SK-MEL-5 (cell line): ENCODE measurements around the gene SPATA18. TPM values are rescaled to one million over a fixed set of nuclear protein-coding genes. Genes with fewer than 3 reads are reported as not detected.
A peak's percentile ranks its signal among the peaks of the same experiment; 100 is the strongest.

Experiments
- DNase-seq: peaks from one replicate; pipeline ENCODE4 v3.0.0-alpha.2; 2016; ENCODE audit warnings: low read depth, low spot score
- in situ Hi-C: cut with HindIII; loops from 2 replicates; pipeline ENCODE4 v1.10.0; 2016; ENCODE audit warnings: low sequenced_read_pairs, high pct_unique_total_duplicates, low pct_unique_long_range_greater_than_20kb
- total RNA-seq: library from RNA; depleted of rRNA; stranded (reverse); fragments of >200 nt; shearing (Covaris generic); gene quantifications from 2 replicates; pipeline ENCODE4 v1.2.3, GENCODE V29; 2014

SPATA18 gene
- total RNA-seq, 1 experiment from 2014 or later, result not detected

GRCh38 chr4:52094376-52095145 is 43.5 kb downstream of the SPATA18 start:
- in situ Hi-C loops, result no loop called here
- DNase-seq, result no peak

GRCh38 chr4:52095374-52095773 is 44.3 kb downstream of the SPATA18 start:
- in situ Hi-C loops, result no loop called here
- no peak for DNase-seq

GRCh38 chr4:52096048-52096447 is 44.9 kb downstream of the SPATA18 start:
- DNase-seq, result no peak

GRCh38 chr4:52098618-52099017 is 47.5 kb downstream of the SPATA18 start:
- DNase-seq, result no peak
- in situ Hi-C loops, result no loop called here

More at GRCh38 chr4:52096048-52096447, 44.9 kb downstream of the SPATA18 start:
- in situ Hi-C loops, result no loop called here

- in situ Hi-C loops, result no loop called here
- DNase-seq, result no peak
These were observed 48.9 kb downstream of the SPATA18 start for GRCh38 chr4:52099860-52100461.

- DNase-seq, result no peak
- in situ Hi-C loops, result no loop called here
These were observed 51.5 kb downstream of the SPATA18 start for GRCh38 chr4:52102587-52102986.

GRCh38 chr4:52103319-52103718 is 52.2 kb downstream of the SPATA18 start:
- in situ Hi-C loops, result no loop called here
- peak; percentile 36 for DNase-seq

- DNase-seq, result no peak
- in situ Hi-C loops, result no loop called here
These were observed 54.2 kb downstream of the SPATA18 start for GRCh38 chr4:52105276-52105675.

GRCh38 chr4:52106191-52106590 is 55.1 kb downstream of the SPATA18 start:
- in situ Hi-C loops, result no loop called here
- DNase-seq, result no peak

- in situ Hi-C loops, result no loop called here
- no peak for DNase-seq
These were observed 55.6 kb downstream of the SPATA18 start for GRCh38 chr4:52106660-52107059.

GRCh38 chr4:52107336-52107735 is 56.2 kb downstream of the SPATA18 start:
- in situ Hi-C loops, result no loop called here
- no peak for DNase-seq

- DNase-seq, result peak; percentile 30
- in situ Hi-C loops, result no loop called here
These were observed 56.6 kb downstream of the SPATA18 start for GRCh38 chr4:52107745-52108144.

GRCh38 chr4:52110171-52110570 is 59.1 kb downstream of the SPATA18 start:
- in situ Hi-C loops, result no loop called here
- DNase-seq, result no peak

GRCh38 chr4:52111995-52112394 is 60.9 kb downstream of the SPATA18 start:
- DNase-seq, result no peak
- in situ Hi-C loops, result no loop called here

GRCh38 chr4:52112411-52112810 is 61.3 kb downstream of the SPATA18 start:
- no peak for DNase-seq
- in situ Hi-C loops, result no loop called here

- no peak for DNase-seq
- in situ Hi-C loops, result no loop called here
These were observed 65.5 kb downstream of the SPATA18 start for GRCh38 chr4:52116641-52117040.

GRCh38 chr4:52126226-52126625 is 75.1 kb downstream of the SPATA18 start:
- in situ Hi-C loops, result no loop called here
- no peak for DNase-seq

GRCh38 chr4:52126966-52127365 is 75.9 kb downstream of the SPATA18 start:
- no peak for DNase-seq
- in situ Hi-C loops, result no loop called here

- in situ Hi-C loops, result no loop called here
These were observed 84.1 kb downstream of the SPATA18 start for GRCh38 chr4:52135171-52135570.

More at GRCh38 chr4:52135171-52135570, 84.1 kb downstream of the SPATA18 start:
- no peak for DNase-seq
